ENCODE results near the gene CDS2.

- TF ChIP-seq MXD4 (CRISPR knock-in tag; IDR thresholded peaks at IDR 0.05; ENCODE audit: borderline replicate concordance) = no peak
- no peak for TF ChIP-seq SP1 (CRISPR knock-in tag; conservative IDR thresholded peaks at IDR 0.05)
- no peak for TF ChIP-seq CTCF (IDR thresholded peaks at IDR 0.05)
- TF ChIP-seq ZNF317 (CRISPR knock-in tag; IDR thresholded peaks at IDR 0.05; ENCODE audit: borderline replicate concordance, low read depth) = no peak
- no peak for TF ChIP-seq ETV6 (CRISPR knock-in tag; IDR thresholded peaks at IDR 0.05)
- TF ChIP-seq HMGXB4 (CRISPR knock-in tag; IDR thresholded peaks at IDR 0.05) = no peak
These were observed 55.1 kb downstream of the CDS2 start for GRCh38 chr20:5181958-5182357.
